ENCODE results near the gene METTL9. TPM values are rescaled to one million over a fixed set of nuclear protein-coding genes. Genes with fewer than 3 reads are reported as not detected.
"Not testable (repeated sequence)": the region's sequence is repeated elsewhere in the genome, so short reads cannot be mapped to it uniquely, and the experiment has no call there.

Gene METTL9
- 10 to 100 TPM; 69.3 to 93.3 (median 75.5) TPM for total RNA-seq
- total RNA-seq (2013): 139 TPM
- total RNA-seq: 65.1 to 134 (median 98.0) reads per million in 29 experiments

GRCh38 chr16:21599122-21600030 is at the start of gene METTL9:
METTL9 (plus strand) TSS chr16:21599577; CDS start chr16:21599734, 157 bp downstream.
- ChIA-PET CTCF (no interaction called here), POLR2A (no interaction called here)
- Histone ChIP-seq H3K4me3 (ENCODE audit: control insufficient read depth in 1 of 2, extremely low read depth in 1 of 2, low read length in 1 of 2) (peak within 1 kb of the TSS; percentile 68 to 94), H3K36me3 (ENCODE audit: control insufficient read depth in 2 of 2, extremely low read depth in 1 of 2, insufficient read depth in 1 of 2, low read length in 1 of 2) (peaks cover 0 to 4% of the 10 kb centered on the region in 2 donors), H3K27me3 (replicated peaks in 1 of 2; ENCODE audit: control insufficient read depth in 2 of 2, extremely low read depth in 1 of 2, insufficient read depth in 2 of 2, low read length in 1 of 2) (no peaks in the 10 kb centered on the region), H3K9me3 (no peaks in the 10 kb centered on the region), H3K4me1 (ENCODE audit: control insufficient read depth in 1 of 2, extremely low read depth in 1 of 2, insufficient read depth in 2 of 2, low read length in 2 of 2) (peaks cover 18 to 38% of the 10 kb centered on the region in 2 experiments), H3K27ac (ENCODE audit: low read length) (peak within 1 kb of the TSS; percentile 85)
- WGBS (ENCODE audit: insufficient coverage): under 1% methylated on average over 87 of the region's 100 CpGs
- H3K4me1 Mint-ChIP-seq: peaks cover 61 to 63% (median 62%) of the 10 kb centered on the region in 3 donors
- peak within 1 kb of the TSS; percentile 87 to 92 (median 87) for H3K4me3 Mint-ChIP-seq
- peaks cover 2% of the 10 kb centered on the region for H3K36me3 Mint-ChIP-seq
- H3K9me3 Mint-ChIP-seq: no peaks in the 10 kb centered on the region
- H3K27ac Mint-ChIP-seq: peak within 1 kb of the TSS; percentile 94
- H3K27me3 Mint-ChIP-seq: no peaks in the 10 kb centered on the region
- peak; percentile 93 to 95 (median 93) for ATAC-seq (replicated peaks in 1 of 4)
- DNase-seq: peak; percentile 89 to 97 (median 93)

GRCh38 chr16:21549975-21550374 is 49.4 kb upstream of the METTL9 start:
- H3K4me1 Mint-ChIP-seq; DNase-seq; H3K9me3 ChIP-seq; H3K36me3 ChIP-seq (ENCODE audit: control insufficient read depth in 2 of 2, extremely low read depth in 1 of 2, insufficient read depth in 1 of 2, low read length in 1 of 2); H3K36me3 Mint-ChIP-seq; CTCF ChIA-PET; H3K4me3 Mint-ChIP-seq; H3K4me3 ChIP-seq (ENCODE audit: control insufficient read depth in 1 of 2, extremely low read depth in 1 of 2, low read length in 1 of 2); H3K9me3 Mint-ChIP-seq; H3K27me3 Mint-ChIP-seq; H3K27ac Mint-ChIP-seq; H3K4me1 ChIP-seq (ENCODE audit: control insufficient read depth in 1 of 2, extremely low read depth in 1 of 2, insufficient read depth in 2 of 2, low read length in 2 of 2); ATAC-seq (replicated peaks in 1 of 4); H3K27ac ChIP-seq (ENCODE audit: low read length); POLR2A ChIA-PET: not testable (repeated sequence)
- 97% methylated on average over 10 of the region's 17 CpGs for WGBS (ENCODE audit: insufficient coverage)
- peaks cover 0 to 14% of the 10 kb centered on the region in 2 experiments for H3K27me3 ChIP-seq (replicated peaks in 1 of 2; ENCODE audit: control insufficient read depth in 2 of 2, extremely low read depth in 1 of 2, insufficient read depth in 2 of 2, low read length in 1 of 2)

GRCh38 chr16:21550435-21550834 is 48.9 kb upstream of the METTL9 start:
- H3K9me3 ChIP-seq; H3K36me3 ChIP-seq (ENCODE audit: control insufficient read depth in 2 of 2, extremely low read depth in 1 of 2, insufficient read depth in 1 of 2, low read length in 1 of 2); ATAC-seq (replicated peaks in 1 of 4); H3K27ac ChIP-seq (ENCODE audit: low read length); H3K27ac Mint-ChIP-seq; H3K9me3 Mint-ChIP-seq; H3K4me3 ChIP-seq (ENCODE audit: control insufficient read depth in 1 of 2, extremely low read depth in 1 of 2, low read length in 1 of 2); DNase-seq; POLR2A ChIA-PET; CTCF ChIA-PET; H3K4me3 Mint-ChIP-seq; H3K36me3 Mint-ChIP-seq; H3K27me3 Mint-ChIP-seq; H3K4me1 Mint-ChIP-seq: not testable (repeated sequence)
- Histone ChIP-seq H3K27me3 (replicated peaks in 1 of 2; ENCODE audit: control insufficient read depth in 2 of 2, extremely low read depth in 1 of 2, insufficient read depth in 2 of 2, low read length in 1 of 2) (peaks cover 0 to 18% of the 10 kb centered on the region in 2 experiments), H3K4me1 (ENCODE audit: control insufficient read depth in 1 of 2, extremely low read depth in 1 of 2, insufficient read depth in 2 of 2, low read length in 2 of 2) (peaks cover 0 to 10% of the 10 kb centered on the region in 2 experiments)
- no CpG with 5 or more reads among the region's 5 CpGs for WGBS (ENCODE audit: insufficient coverage)

GRCh38 chr16:21551076-21551475 is 48.3 kb upstream of the METTL9 start:
- H3K4me3 ChIP-seq (ENCODE audit: control insufficient read depth in 1 of 2, extremely low read depth in 1 of 2, low read length in 1 of 2); H3K27ac Mint-ChIP-seq; CTCF ChIA-PET; H3K36me3 ChIP-seq (ENCODE audit: control insufficient read depth in 2 of 2, extremely low read depth in 1 of 2, insufficient read depth in 1 of 2, low read length in 1 of 2); POLR2A ChIA-PET; H3K27ac ChIP-seq (ENCODE audit: low read length); H3K9me3 ChIP-seq; DNase-seq; H3K27me3 Mint-ChIP-seq; H3K4me3 Mint-ChIP-seq; H3K36me3 Mint-ChIP-seq; H3K9me3 Mint-ChIP-seq; H3K4me1 Mint-ChIP-seq; ATAC-seq (replicated peaks in 1 of 4): not testable (repeated sequence)
- WGBS (ENCODE audit: insufficient coverage): no CpG with 5 or more reads among the region's 7 CpGs
- H3K4me1 ChIP-seq (ENCODE audit: control insufficient read depth in 1 of 2, extremely low read depth in 1 of 2, insufficient read depth in 2 of 2, low read length in 2 of 2): peaks cover 0 to 10% of the 10 kb centered on the region in 2 experiments
- peaks cover 0 to 20% of the 10 kb centered on the region in 2 experiments for H3K27me3 ChIP-seq (replicated peaks in 1 of 2; ENCODE audit: control insufficient read depth in 2 of 2, extremely low read depth in 1 of 2, insufficient read depth in 2 of 2, low read length in 1 of 2)

GRCh38 chr16:21551600-21551999 is 47.8 kb upstream of the METTL9 start:
- POLR2A ChIA-PET; H3K27me3 Mint-ChIP-seq; ATAC-seq (replicated peaks in 1 of 4); CTCF ChIA-PET; H3K9me3 ChIP-seq; H3K36me3 Mint-ChIP-seq; H3K4me1 Mint-ChIP-seq; H3K36me3 ChIP-seq (ENCODE audit: control insufficient read depth in 2 of 2, extremely low read depth in 1 of 2, insufficient read depth in 1 of 2, low read length in 1 of 2); H3K4me3 ChIP-seq (ENCODE audit: control insufficient read depth in 1 of 2, extremely low read depth in 1 of 2, low read length in 1 of 2); H3K27ac Mint-ChIP-seq; H3K27ac ChIP-seq (ENCODE audit: low read length); H3K9me3 Mint-ChIP-seq; DNase-seq; H3K4me3 Mint-ChIP-seq: not testable (repeated sequence)
- Histone ChIP-seq H3K27me3 (replicated peaks in 1 of 2; ENCODE audit: control insufficient read depth in 2 of 2, extremely low read depth in 1 of 2, insufficient read depth in 2 of 2, low read length in 1 of 2) (peaks cover 0 to 24% of the 10 kb centered on the region in 2 experiments), H3K4me1 (ENCODE audit: control insufficient read depth in 1 of 2, extremely low read depth in 1 of 2, insufficient read depth in 2 of 2, low read length in 2 of 2) (peaks cover 0 to 10% of the 10 kb centered on the region in 2 experiments)
- WGBS (ENCODE audit: insufficient coverage): 81% methylated on average over 10 of the region's 17 CpGs

- H3K27me3 Mint-ChIP-seq; H3K4me1 Mint-ChIP-seq; H3K4me3 Mint-ChIP-seq; H3K9me3 ChIP-seq; H3K36me3 Mint-ChIP-seq; H3K27ac Mint-ChIP-seq; ATAC-seq (replicated peaks in 1 of 4); H3K4me3 ChIP-seq (ENCODE audit: control insufficient read depth in 1 of 2, extremely low read depth in 1 of 2, low read length in 1 of 2); DNase-seq; POLR2A ChIA-PET; H3K9me3 Mint-ChIP-seq; H3K27ac ChIP-seq (ENCODE audit: low read length); H3K36me3 ChIP-seq (ENCODE audit: control insufficient read depth in 2 of 2, extremely low read depth in 1 of 2, insufficient read depth in 1 of 2, low read length in 1 of 2): not testable (repeated sequence)
- Histone ChIP-seq H3K4me1 (ENCODE audit: control insufficient read depth in 1 of 2, extremely low read depth in 1 of 2, insufficient read depth in 2 of 2, low read length in 2 of 2) (peaks cover 0 to 10% of the 10 kb centered on the region in 2 experiments), H3K27me3 (replicated peaks in 1 of 2; ENCODE audit: control insufficient read depth in 2 of 2, extremely low read depth in 1 of 2, insufficient read depth in 2 of 2, low read length in 1 of 2) (peaks cover 0 to 28% of the 10 kb centered on the region in 2 experiments)
- CTCF ChIA-PET: interaction anchor here (0.5 to 0.7 kb wide), 4 partner anchors 104 to 1336 kb away, joined by 4 to 5 read pairs (median 4); no protein-coding TSS in a partner anchor
- 94% methylated on average over 14 of the region's 19 CpGs for WGBS (ENCODE audit: insufficient coverage)
Observed at GRCh38 chr16:21553481-21554296, 45.7 kb upstream of the METTL9 start.
